GM18526 (cell line): Measurements from ENCODE around the gene FABP3.

ENCODE experiments used
- POLR2A ChIP-seq: IDR thresholded peaks from 3 replicates; pipeline ENCODE4 v1.6.1; 2011; ENCODE audit not compliant: insufficient read length; ENCODE audit errors: extremely low read depth

The FABP3 gene

DNA sequence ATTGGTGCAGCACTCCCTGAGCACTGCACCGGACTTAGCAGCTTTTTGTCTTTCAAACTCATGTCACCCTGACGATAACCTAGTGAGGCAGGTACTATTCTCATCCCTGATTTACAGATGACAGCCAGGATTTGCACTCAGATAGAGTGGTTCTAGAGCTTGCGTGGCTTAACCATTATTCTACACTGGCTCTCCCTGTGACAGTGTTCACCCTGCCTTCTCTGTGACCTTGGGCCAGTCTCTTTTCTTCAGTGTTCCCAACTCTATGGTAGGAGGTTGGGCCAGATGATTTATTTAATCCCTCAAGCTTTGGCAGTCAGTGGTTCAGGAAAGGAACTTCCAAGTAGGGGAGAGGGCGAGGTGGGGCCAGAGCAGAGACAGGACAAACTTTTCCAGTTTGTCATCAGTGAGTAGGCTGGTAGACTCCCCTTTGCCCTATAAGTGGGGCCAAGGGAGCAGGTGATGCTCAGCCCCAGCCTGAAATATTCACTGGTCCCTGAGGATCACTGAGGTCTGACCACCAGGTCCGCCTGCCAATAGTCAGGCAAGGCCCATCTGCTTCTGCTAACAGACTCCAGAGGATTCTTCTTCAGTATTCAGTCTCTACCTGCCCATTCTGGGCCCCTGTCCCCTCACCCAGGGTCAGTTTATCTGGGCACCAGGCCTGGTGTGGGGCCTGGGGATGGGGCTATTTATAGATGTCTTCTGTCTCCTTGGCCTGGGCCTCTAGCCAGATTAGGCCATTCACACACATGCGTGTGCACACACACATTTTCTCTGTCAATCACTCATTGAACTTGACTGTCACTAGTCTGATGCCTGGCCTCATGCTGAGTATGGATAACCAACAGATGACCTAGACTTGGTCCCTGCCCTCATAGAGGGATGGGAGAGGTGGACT lies 8.8 kb upstream of the FABP3 start:
- TF ChIP-seq POLR2A = no peak

DNA sequence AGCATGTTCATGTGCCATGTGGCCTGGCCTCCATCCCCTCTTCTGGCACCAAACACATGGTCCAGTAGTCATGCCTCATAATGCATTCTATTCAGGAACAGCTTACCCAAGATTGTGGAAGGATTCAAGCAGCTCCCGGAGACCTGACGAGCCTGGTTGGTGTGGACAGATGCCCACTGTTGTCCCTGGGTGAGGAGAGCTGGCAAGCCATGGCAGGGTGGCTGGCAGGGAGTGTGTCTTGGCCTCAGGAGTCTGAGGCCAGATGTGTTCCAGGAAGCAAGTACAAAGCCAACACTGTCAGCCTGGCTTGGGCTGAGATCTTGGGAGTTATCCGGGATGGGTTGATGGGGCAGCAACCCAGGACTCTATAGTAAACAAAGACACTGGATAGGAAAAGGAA lies 7.3 kb upstream of the FABP3 start:
- no peak for TF ChIP-seq POLR2A

DNA sequence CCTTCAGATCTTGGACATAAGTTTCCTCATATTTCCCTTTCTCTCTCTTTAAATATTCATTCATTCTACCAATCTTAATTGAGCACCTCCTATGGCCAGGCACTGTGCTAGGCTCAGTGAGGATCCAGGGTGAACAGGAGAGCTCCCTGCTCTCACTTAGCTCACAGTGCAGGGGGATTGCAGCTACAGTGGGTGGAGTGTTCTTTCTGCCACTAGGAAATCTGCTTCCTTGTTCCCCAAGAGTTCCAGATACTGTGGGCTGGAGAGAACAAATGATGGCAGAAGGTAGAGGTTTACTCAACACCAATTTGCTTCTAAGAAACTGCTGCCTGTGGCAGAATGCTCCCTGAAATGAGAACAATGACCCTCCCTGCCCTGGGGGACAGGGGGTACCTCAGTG lies 5.1 kb upstream of the FABP3 start:
- TF ChIP-seq POLR2A = no peak

DNA sequence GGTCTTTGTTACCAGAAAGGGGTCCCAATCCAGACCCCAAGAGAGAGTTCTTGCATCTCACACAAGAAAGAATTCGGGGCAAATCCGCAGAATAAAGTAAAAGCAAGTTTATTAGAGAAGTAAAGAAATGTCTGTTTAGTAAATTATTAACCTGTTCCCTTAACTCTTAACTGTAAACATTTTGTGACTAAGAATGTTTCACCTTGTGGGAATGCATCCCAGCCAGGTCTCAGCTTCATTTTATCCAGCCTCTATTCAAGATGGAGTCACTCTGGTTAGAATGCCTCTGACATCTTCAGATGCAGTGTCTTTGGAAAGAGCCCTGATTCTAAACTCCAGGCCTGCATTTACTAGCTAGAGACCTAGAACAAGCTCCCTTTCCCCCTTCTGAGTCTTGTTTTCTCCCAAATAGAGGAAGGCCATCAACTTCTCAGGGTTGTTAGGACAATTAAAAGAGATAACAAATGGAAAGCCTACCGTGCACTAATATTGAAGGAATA lies 4.5 kb upstream of the FABP3 start:
- TF ChIP-seq POLR2A = no peak

DNA sequence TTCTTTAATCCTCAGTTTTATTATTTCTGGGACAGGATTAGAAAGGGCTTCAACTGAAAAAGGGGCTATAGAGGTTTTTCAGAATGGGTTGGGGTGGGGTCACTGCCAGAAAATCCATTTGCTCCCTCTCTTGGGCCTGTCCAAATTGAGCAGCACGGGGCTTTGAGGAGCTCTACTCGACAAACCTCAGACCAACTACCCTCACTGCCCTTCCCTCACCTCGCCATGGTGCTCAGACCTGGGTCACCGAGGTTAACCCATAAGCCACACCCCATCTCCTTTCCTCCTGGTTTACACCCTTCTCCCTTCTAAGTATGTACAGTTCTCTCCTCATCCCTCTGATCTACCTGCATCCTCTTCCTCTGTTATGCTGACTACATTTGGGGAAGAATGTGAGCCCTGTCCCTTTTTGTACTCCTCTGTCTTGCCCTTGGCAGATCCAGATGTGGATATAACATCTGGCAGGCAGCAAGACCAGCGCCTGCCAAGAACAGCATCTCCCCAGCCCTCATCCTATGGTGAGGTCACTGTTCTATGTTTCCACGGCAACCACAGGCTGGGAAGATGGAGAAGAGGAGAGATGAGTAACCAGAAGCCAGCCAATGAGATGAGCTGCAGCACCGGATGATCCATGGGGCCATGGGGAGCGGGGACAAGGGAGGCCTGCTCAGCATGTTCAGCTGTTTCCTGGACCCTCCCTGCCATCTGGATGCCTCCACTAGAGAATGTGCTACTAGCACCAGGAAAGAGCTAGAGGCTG lies 3.7 kb upstream of the FABP3 start:
- TF ChIP-seq POLR2A = no peak

DNA sequence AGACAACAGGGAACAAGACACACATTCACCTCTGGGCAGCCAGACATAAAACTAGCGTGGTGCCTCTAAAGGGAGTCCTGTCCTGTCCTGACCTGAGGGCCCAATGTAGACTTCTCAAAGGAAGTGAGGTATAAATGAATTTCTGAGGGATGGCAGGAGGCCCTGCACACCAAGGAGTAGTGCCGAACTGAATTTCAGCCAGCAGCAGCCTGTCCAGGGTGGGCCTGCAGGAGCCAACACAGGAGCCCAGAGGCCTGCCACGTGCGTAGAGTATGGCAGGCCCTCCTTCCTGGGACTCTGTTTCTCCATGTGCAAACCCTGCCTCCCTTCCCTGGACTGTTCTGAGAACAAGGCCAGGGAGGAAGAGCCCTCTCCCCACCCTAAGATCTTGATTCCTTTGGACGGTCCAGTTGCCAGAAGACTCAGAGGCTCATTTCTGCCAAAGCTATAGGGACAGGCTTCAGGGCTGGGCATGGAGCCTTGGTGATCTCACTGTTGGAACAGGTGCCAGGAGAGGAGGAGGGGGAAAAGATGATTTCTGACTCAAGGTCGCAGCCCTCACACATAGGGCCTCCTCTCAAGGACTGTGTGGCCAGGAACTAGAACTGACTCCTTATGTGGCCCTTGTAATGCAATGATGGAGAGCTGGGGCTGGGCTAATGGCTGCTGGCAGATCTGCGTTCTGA lies 1.8 kb upstream of the FABP3 start:
- TF ChIP-seq POLR2A = no peak

DNA sequence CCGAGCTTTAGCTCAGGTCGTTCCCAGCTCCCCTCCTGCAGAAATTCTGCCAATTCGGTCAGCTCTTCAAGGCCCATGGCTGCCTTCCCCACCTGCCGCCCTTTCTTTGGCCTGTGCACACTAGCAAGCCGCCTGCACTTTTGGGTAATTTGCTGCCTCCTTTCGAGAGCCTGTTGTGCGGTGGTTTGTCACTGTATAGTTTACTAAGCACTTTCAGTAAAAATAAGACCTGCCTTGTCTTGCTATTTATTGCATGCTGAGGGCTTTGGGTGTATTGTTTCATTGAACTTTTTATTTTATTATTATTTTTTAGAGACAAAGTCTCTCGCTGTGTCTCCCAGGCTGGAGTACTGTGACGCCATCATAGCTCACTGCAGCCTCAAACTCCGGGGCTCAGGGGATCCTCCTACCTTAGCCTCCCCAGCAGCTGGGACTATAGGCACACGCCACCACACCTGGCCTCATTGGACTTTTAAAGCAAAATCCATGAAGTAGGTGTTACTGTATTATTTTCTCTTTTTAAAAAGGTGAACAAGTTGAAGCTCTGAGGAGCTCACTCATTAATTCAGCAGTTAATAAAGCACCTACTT lies 1.1 kb upstream of the FABP3 start:
- TF ChIP-seq POLR2A = no peak

DNA sequence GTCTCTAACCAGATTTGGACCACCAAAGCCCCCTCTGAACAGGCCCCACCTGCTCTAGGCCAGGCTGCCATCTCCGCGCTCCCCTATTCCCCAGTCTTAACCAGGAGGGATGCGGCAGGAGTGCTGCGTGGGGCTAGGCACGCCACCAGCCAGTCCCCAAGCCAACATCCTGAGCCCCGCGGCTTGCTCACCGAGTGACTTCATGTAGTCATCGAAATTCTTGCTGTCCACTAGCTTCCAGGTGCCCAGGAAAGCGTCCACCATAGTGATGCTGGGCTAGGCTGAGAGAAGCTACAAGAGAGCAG lies 173 bp downstream of the FABP3 start:
- TF ChIP-seq POLR2A = no peak

DNA sequence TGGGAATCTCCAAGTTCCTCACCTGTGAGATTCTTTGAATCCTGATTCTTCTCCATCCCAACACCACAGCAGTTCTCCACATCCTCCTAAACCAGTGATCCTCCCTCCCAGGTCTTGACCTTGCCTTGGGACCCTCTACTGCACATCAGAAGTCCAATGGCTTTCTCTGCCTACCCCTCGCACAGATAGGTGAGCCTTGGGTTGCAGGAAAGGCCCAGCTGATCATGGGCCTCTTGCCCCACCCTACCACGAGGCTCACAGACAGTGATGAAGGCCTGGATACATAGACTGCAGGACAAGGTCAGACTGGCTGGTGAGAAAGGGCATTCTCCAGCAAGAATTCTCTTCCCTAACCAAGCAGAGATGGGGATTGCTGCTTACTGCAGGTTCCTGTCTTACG lies 825 bp downstream of the FABP3 start:
- TF ChIP-seq POLR2A = no peak

DNA sequence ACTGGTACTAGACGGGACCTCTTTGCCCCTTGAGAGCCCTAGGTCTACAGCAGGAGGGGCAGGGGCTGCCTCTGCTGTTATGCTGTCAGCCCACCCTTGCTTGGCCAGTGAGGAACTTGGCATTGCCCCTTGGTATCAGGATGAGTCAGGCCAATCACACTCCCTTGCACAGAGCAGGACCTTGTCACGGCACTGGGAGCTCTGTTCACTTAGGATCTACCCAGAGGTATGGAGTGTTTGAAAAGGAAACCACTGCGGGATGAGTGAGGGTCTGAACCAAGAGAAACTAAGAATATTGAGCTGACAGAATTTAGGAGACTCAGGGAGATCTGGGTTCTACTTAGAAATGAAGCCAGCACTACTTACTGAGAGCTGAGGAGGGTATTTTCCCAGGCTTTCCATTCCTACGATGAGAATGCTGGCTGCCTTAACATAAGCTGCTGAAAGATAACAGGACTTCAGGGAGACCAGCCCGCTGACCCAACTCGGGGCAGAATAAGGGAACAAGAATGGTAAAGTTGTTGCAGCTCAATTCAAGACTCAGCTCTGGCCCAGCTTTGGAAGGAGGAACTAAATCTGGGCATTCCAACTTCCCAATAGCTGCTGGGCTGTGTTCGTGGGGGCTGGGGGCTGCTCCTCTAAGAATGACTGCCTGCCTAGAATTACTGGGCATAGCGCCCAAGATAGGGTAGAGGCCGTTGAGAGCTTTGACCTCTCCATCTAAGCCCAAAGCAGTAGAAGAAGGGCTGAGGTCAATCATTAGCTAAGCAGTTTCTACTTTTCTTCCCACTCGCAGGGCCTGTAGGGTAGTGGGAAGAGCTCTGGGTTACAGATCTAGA lies 1.5 kb downstream of the FABP3 start:
- no peak for TF ChIP-seq POLR2A

DNA sequence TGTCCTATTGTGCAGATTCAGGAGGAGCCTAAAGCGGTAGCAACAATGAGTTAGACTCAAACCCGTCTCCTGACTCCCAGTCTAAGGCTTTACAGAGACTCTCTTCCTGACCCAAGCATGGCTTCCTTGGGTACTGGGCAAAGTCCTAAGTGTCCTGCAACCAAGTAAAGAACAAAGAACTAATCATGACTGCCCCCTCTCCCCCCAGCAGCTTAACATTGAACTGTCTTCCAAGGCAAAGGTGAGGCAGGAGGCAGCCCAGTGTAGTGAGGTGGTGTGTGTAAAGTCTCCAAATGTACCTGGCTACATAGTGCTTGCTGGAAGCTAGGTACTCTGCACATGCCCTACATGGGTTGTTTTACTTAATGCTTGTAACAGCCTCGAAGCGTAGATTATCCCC lies 2.3 kb downstream of the FABP3 start:
- TF ChIP-seq POLR2A = no peak

DNA sequence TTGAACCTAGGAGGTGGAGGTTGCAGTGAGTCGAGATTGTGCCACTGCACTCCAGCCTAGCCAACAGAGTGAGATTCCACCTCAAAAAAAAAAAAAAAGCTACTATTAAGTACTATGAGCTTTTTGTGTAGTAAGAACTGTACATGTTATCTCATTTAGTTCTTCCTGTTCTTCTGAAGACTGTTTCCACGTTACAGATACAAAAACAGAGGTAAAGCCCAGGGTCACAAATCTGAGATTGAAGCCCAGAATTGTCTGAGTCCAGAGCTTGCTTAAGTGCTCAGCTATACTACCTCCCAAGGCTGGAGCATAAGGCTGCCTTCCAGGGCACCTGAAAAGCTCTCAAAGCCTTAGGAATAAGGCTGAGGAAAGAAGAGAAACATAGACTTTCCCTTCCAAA lies 2.9 kb downstream of the FABP3 start:
- TF ChIP-seq POLR2A = no peak

DNA sequence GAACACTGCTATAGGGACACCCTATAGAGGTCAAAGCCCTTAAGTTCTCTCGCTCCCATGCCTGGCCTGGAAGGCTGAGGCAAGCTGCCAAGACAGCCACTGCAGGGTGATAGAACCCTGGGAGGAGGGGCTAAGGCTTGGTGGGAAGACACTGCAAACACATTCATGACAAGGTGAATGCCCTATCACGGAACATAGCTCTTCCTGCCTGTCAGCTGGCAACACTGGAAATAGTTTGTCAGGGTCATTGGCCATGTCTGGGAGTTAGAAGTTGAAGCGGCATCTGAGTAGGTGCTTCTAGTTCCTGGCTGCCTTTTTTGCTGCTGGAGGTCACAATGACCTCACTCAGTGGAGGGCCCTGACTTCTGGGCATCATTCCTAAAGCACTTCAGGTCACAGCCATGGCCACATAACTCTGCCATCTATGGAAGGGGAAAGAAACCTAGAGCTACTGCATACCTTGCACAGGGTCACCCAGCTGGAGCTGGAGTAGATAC lies 4.2 kb downstream of the FABP3 start:
- TF ChIP-seq POLR2A = no peak

DNA sequence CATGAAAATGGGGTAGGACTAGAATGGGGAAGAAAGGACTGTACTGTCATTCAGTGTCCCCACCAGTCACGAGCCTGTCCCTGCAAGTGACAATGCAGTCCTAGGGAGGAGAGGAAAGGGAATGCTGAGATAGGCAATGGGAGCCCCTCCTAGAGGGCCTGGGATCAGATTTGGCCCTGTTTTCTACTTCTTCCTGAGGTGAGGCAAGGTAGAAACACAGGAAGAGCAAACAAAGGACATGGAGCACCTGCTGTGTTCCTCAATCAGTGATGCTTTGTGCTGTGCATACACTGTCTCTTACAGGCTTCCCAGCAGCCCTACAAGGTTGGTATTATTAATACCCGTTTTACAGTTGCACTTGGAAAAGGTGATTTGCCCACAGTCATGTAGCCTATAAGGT lies 6.1 kb downstream of the FABP3 start:
- TF ChIP-seq POLR2A = no peak
